H1 (cell line): Measurements from ENCODE around the gene NPPA. TPM values are rescaled to one million over a fixed set of nuclear protein-coding genes. Genes with fewer than 3 reads are reported as not detected.
A peak's percentile ranks its signal among the peaks of the same experiment; 100 is the strongest.

Experiments used
- CREB1 ChIP-seq: IDR thresholded peaks from 2 replicates; pipeline ENCODE4 v1.6.1; 2012; ENCODE audit warnings: inconsistent platforms
- EGR1 ChIP-seq: IDR thresholded peaks from 2 replicates; pipeline ENCODE4 v1.6.1; 2011; ENCODE audit warnings: low read depth, low read length, borderline replicate concordance
- EP300 ChIP-seq, 2 experiments: IDR thresholded peaks; 1 replicate in 1 of 2; 2 replicates in 1 of 2; pipeline ENCODE4 v1.6.1; 2011 to 2012; ENCODE audit warnings: low read depth in 2 of 2, low read length in 2 of 2, mild to moderate bottlenecking in 2 of 2, borderline replicate concordance in 1 of 2, inconsistent platforms in 1 of 2, moderate library complexity in 1 of 2
- GTF2F1 ChIP-seq: IDR thresholded peaks from 2 replicates; pipeline ENCODE4 v1.6.1; 2012; ENCODE audit warnings: low read depth, low read length, improper control_type of control experiment, borderline replicate concordance
- HDAC6 ChIP-seq: IDR thresholded peaks from one replicate; pipeline ENCODE4 v1.7.1; 2012; ENCODE audit warnings: low read depth, mild to moderate bottlenecking, inconsistent platforms, low read length, moderate library complexity
- JUN ChIP-seq: IDR thresholded peaks from 2 replicates; pipeline ENCODE4 v1.6.1; 2011; ENCODE audit warnings: low read depth, mild to moderate bottlenecking, improper control_type of control experiment, low read length
- KDM5A ChIP-seq: fragments of 200-600 bp; IDR thresholded peaks from 2 replicates; pipeline ENCODE4 v1.7.1; 2012; ENCODE audit warnings: mild to moderate bottlenecking, low read length, inconsistent platforms, mixed read lengths
- PHF8 ChIP-seq: fragments of 200-600 bp; sonication (generic); conservative IDR thresholded peaks from 2 replicates; pipeline ENCODE4 v1.7.1; 2012; ENCODE audit warnings: low read depth, mild to moderate bottlenecking, inconsistent platforms, low read length, moderate library complexity
- POLR2A ChIP-seq, 2 experiments: IDR thresholded peaks; 1 replicate in 1 of 2; 2 replicates in 1 of 2; pipeline ENCODE4 v1.6.1; 2011; ENCODE audit warnings: low read depth in 2 of 2, low read length in 2 of 2, mild to moderate bottlenecking in 2 of 2; ENCODE audit errors: control extremely low read depth in 1 of 2
- POLR2AphosphoS5 ChIP-seq: IDR thresholded peaks from 2 replicates; pipeline ENCODE4 v1.6.1; 2011; ENCODE audit warnings: low read depth, low read length
- RAD21 ChIP-seq, 2 experiments: IDR thresholded peaks in 1 of 2; conservative IDR thresholded peaks in 1 of 2; 2 replicates each; pipeline ENCODE4 v1.6.1; 2011; ENCODE audit warnings: low read depth in 2 of 2, low read length in 2 of 2, improper control_type of control experiment in 1 of 2, inconsistent platforms in 1 of 2, mild to moderate bottlenecking in 1 of 2, moderate library complexity in 1 of 2
- RBBP5 ChIP-seq: IDR thresholded peaks from 2 replicates; pipeline ENCODE4 v1.7.1; 2012; ENCODE audit warnings: low read depth, mild to moderate bottlenecking, inconsistent platforms, low read length, moderate library complexity, borderline replicate concordance
- RNF2 ChIP-seq: fragments of 200-900, 300-1000 bp; sonication (generic); IDR thresholded peaks from 2 replicates; pipeline ENCODE4 v1.7.1; 2016; ENCODE audit warnings: borderline replicate concordance, low read depth, mild to moderate bottlenecking, antibody characterized with exemption, low read length; ENCODE audit not compliant: poor library complexity, severe bottlenecking; ENCODE audit errors: missing control alignments
- RXRA ChIP-seq: IDR thresholded peaks from 2 replicates; pipeline ENCODE4 v1.6.1; 2011; ENCODE audit warnings: low read depth, mild to moderate bottlenecking, low read length, moderate library complexity; ENCODE audit not compliant: insufficient read depth
- SIN3A ChIP-seq, 2 experiments: IDR thresholded peaks in 1 of 2; conservative IDR thresholded peaks in 1 of 2; 2 replicates each; pipeline ENCODE4 v1.6.1; 2011 to 2012; ENCODE audit warnings: low read length in 2 of 2, improper control_type of control experiment in 1 of 2, low read depth in 1 of 2, mild to moderate bottlenecking in 1 of 2
- SRF ChIP-seq: IDR thresholded peaks from 2 replicates; pipeline ENCODE4 v1.6.1; 2011; ENCODE audit warnings: mild to moderate bottlenecking, low read depth, low read length, moderate library complexity
- TCF12 ChIP-seq: IDR thresholded peaks from 2 replicates; pipeline ENCODE4 v1.6.1; 2011; ENCODE audit warnings: low read depth, mild to moderate bottlenecking, low read length
- ZNF274 ChIP-seq: IDR thresholded peaks from 2 replicates; pipeline ENCODE4 v1.7.0; 2012; ENCODE audit warnings: low read length, borderline replicate concordance; ENCODE audit errors: extremely low read depth
- polyA plus RNA-seq, 7 experiments: library from polyadenylated mRNA; depleted of rRNA in 3 of 7; stranded (reverse) in 5 of 7; unstranded in 2 of 7; fragments of >200 nt in 5 of 7; fragments of 200-250 nt in 2 of 7; gene quantifications; 1 replicate in 5 of 7; 2 replicates in 1 of 7; 4 replicates in 1 of 7; pipeline versions ENCODE4 v1.2.1 to v1.2.3, GENCODE V29; 2011 to 2013; ENCODE audit warnings: missing spikeins in 2 of 7, mixed read lengths in 2 of 7
- total RNA-seq: library from RNA; stranded (reverse); fragmentation: NEBNext Ultra II Directional; extraction: Animal tissue kit (Norgen Biotek cat#: 25700); gene quantifications from 2 replicates; pipeline ENCODE4 v1.2.1, GENCODE V29; 2021
- TF ChIP-seq, protein P1 (sequence below), 3 experiments: IDR thresholded peaks; 1 replicate in 2 of 3; 2 replicates in 1 of 3; pipeline versions ENCODE4 v1.5.1 to v1.6.1; 2011; ENCODE audit warnings: low read length in 3 of 3, mild to moderate bottlenecking in 3 of 3, inconsistent platforms in 2 of 3, low read depth in 1 of 3, moderate library complexity in 1 of 3; ENCODE audit not compliant: insufficient read depth in 1 of 3; ENCODE audit errors: control extremely low read depth in 1 of 3
- TF ChIP-seq, protein P2 (sequence below): IDR thresholded peaks from 2 replicates; pipeline ENCODE4 v1.6.1; 2012; ENCODE audit warnings: inconsistent platforms

NPPA gene
- total and polyA plus RNA-seq, 2 of the 8 experiments (the other 6 are each of a cell fraction or from before 2014, with no cell fraction given) = not detected

GRCh38 chr1:11858968-11859871, 11.6 kb upstream of the NPPA start (continued):
- TF ChIP-seq SIN3A (conservative IDR thresholded peaks at IDR 0.05 in 1 of 2, IDR thresholded peaks at IDR 0.05 in 1 of 2; ENCODE audit: low read depth in 1 of 2, low read length in 2 of 2) (peak; percentile 92 to 93; a peak in 3 of 4 replicates), POLR2AphosphoS5 (no peak), GTF2F1 (no peak), TCF12 (0 out of 2 replicates have a peak, but pooled peaks have one; percentile 43), SRF (no peak), CREB1 (peak; percentile 19; the same call in 1 of the 2 replicates), JUN (no peak), HDAC6 (no peak), RNF2 (no peak), PHF8 (no peak), RBBP5 (no peak), POLR2A (IDR thresholded peaks at IDR 0.05; ENCODE audit: control extremely low read depth in 1 of 2, low read depth in 2 of 2, low read length in 2 of 2) (no peak), ZNF274 (no peak), EGR1 (no peak), RXRA (0 out of 2 replicates have a peak, but pooled peaks have one; percentile 61), EP300 (IDR thresholded peaks at IDR 0.05; ENCODE audit: borderline replicate concordance in 1 of 2, low read depth in 2 of 2, low read length in 2 of 2) (no peak), KDM5A (no peak), RAD21 (IDR thresholded peaks at IDR 0.05 in 1 of 2, conservative IDR thresholded peaks at IDR 0.05 in 1 of 2; ENCODE audit: low read depth in 2 of 2, low read length in 2 of 2) (peak in 1 of 2 experiments; percentile 9; a peak in 2 of 4 replicates)
- TF ChIP-seq, protein P1, sequence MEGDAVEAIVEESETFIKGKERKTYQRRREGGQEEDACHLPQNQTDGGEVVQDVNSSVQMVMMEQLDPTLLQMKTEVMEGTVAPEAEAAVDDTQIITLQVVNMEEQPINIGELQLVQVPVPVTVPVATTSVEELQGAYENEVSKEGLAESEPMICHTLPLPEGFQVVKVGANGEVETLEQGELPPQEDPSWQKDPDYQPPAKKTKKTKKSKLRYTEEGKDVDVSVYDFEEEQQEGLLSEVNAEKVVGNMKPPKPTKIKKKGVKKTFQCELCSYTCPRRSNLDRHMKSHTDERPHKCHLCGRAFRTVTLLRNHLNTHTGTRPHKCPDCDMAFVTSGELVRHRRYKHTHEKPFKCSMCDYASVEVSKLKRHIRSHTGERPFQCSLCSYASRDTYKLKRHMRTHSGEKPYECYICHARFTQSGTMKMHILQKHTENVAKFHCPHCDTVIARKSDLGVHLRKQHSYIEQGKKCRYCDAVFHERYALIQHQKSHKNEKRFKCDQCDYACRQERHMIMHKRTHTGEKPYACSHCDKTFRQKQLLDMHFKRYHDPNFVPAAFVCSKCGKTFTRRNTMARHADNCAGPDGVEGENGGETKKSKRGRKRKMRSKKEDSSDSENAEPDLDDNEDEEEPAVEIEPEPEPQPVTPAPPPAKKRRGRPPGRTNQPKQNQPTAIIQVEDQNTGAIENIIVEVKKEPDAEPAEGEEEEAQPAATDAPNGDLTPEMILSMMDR (IDR thresholded peaks at IDR 0.05; ENCODE audit: control extremely low read depth in 1 of 3, insufficient read depth in 1 of 3, low read depth in 1 of 3, low read length in 3 of 3) = peak; percentile 39 to 52 (median 42)
- TF ChIP-seq, protein P2, sequence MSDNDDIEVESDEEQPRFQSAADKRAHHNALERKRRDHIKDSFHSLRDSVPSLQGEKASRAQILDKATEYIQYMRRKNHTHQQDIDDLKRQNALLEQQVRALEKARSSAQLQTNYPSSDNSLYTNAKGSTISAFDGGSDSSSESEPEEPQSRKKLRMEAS = peak; percentile 58
